CD14-positive monocyte (primary cell): ENCODE measurements around the gene SERPING1. TPM values are rescaled to one million over a fixed set of nuclear protein-coding genes. Genes with fewer than 3 reads are reported as not detected.

ENCODE experiments used
- DNase-seq, 3 donors: peaks; one replicate each; pipeline ENCODE4 v3.0.0-alpha.2; 2011 to 2022
- H2AFZ ChIP-seq: 2 replicates; pipeline ENCODE4 v1.6.0; 2012; ENCODE audit warnings: mild to moderate bottlenecking, low read depth, low read length, inconsistent platforms; ENCODE audit not compliant: insufficient read depth, poor library complexity, severe bottlenecking
- H3K27ac ChIP-seq, 2 donors: 1 replicate in 1 of 2; 2 replicates in 1 of 2; pipeline ENCODE4 v1.5.1; 2012 to 2013; ENCODE audit warnings: low read length in 2 of 2, control low read depth in 1 of 2, inconsistent platforms in 1 of 2, low read depth in 1 of 2, mild to moderate bottlenecking in 1 of 2
- H3K27me3 ChIP-seq, 2 donors: one replicate each; pipeline versions ENCODE4 v1.6.0 to v1.6.1; 2011 to 2013; ENCODE audit warnings: low read length in 2 of 2; ENCODE audit not compliant: control insufficient read depth in 2 of 2, insufficient read depth in 2 of 2
- H3K36me3 ChIP-seq, 2 donors: replicated peaks in 1 of 2; 1 replicate in 1 of 2; 2 replicates in 1 of 2; pipeline versions ENCODE4 v1.5.1 to v1.6.1; 2012 to 2013; ENCODE audit warnings: low read length in 2 of 2, control low read depth in 1 of 2, inconsistent platforms in 1 of 2, mild to moderate bottlenecking in 1 of 2; ENCODE audit not compliant: insufficient read depth in 2 of 2, control insufficient read depth in 1 of 2
- H3K4me1 ChIP-seq, 2 donors: 1 replicate in 1 of 2; 2 replicates in 1 of 2; pipeline versions ENCODE4 v1.5.1 to v1.6.1; 2012 to 2013; ENCODE audit warnings: low read length in 2 of 2, control low read depth in 1 of 2, inconsistent platforms in 1 of 2, mild to moderate bottlenecking in 1 of 2, moderate library complexity in 1 of 2; ENCODE audit not compliant: insufficient read depth in 2 of 2, control insufficient read depth in 1 of 2
- H3K4me2 ChIP-seq: replicated peaks from 2 replicates; pipeline ENCODE3; 2012; ENCODE audit warnings: low read length, moderate library complexity, mild to moderate bottlenecking; ENCODE audit not compliant: poor library complexity, severe bottlenecking; ENCODE audit errors: extremely low read depth
- H3K4me3 ChIP-seq, 3 experiments: fragments of 200-600 bp in 1 of 3; sonication (generic) in 1 of 3; replicated peaks in 1 of 3; 1 replicate in 2 of 3; 2 replicates in 1 of 3; pipeline ENCODE4 v1.5.1; 2011 to 2013; ENCODE audit warnings: low read length in 3 of 3, mild to moderate bottlenecking in 3 of 3, control low read depth in 2 of 3, low read depth in 2 of 3, inconsistent platforms in 1 of 3, moderate library complexity in 1 of 3
- H3K79me2 ChIP-seq: 2 replicates; pipeline ENCODE4 v1.6.0; 2012; ENCODE audit warnings: mild to moderate bottlenecking, control low read depth, inconsistent platforms, low read length, moderate library complexity; ENCODE audit not compliant: insufficient read depth
- H3K9ac ChIP-seq: 2 replicates; pipeline ENCODE4 v1.6.0; 2017; ENCODE audit warnings: low read length, mild to moderate bottlenecking; ENCODE audit not compliant: insufficient read depth, poor library complexity, severe bottlenecking
- H3K9me3 ChIP-seq, 2 donors: replicated peaks in 1 of 2; 1 replicate in 1 of 2; 2 replicates in 1 of 2; pipeline versions ENCODE4 v1.5.1 to v1.6.1; 2012 to 2013; ENCODE audit warnings: low read length in 2 of 2, control low read depth in 1 of 2; ENCODE audit not compliant: control insufficient read depth in 1 of 2, insufficient read depth in 1 of 2
- H4K20me1 ChIP-seq: 2 replicates; pipeline ENCODE4 v1.6.0; 2012; ENCODE audit warnings: mild to moderate bottlenecking, low read length, control low read depth, moderate library complexity; ENCODE audit not compliant: insufficient read depth
- H3K27ac Mint-ChIP-seq, 7 donors: one replicate each; pipeline ENCODE4 v1.8.0; 2020; ENCODE audit warnings: mild to moderate bottlenecking in 7 of 7, mixed read lengths in 7 of 7, moderate library complexity in 6 of 7, inconsistent platforms in 2 of 7
- H3K27me3 Mint-ChIP-seq, 3 donors: one replicate each; pipeline ENCODE4 v1.8.0; 2021 to 2022; ENCODE audit warnings: low read depth in 3 of 3, mild to moderate bottlenecking in 3 of 3, mixed read lengths in 3 of 3, moderate library complexity in 3 of 3, inconsistent platforms in 1 of 3
- H3K36me3 Mint-ChIP-seq, 2 donors: one replicate each; pipeline ENCODE4 v1.8.0; 2020; ENCODE audit warnings: mixed read lengths in 2 of 2, inconsistent platforms in 1 of 2, mild to moderate bottlenecking in 1 of 2
- H3K4me1 Mint-ChIP-seq: one replicate; pipeline ENCODE4 v1.8.0; 2020; ENCODE audit warnings: mild to moderate bottlenecking, mixed read lengths
- H3K4me3 Mint-ChIP-seq, 2 donors: one replicate each; pipeline ENCODE4 v1.8.0; 2020; ENCODE audit warnings: mild to moderate bottlenecking in 2 of 2, mixed read lengths in 2 of 2, moderate library complexity in 1 of 2
- H3K9me3 Mint-ChIP-seq, 7 donors: one replicate each; pipeline ENCODE4 v1.8.0; 2020 to 2022; ENCODE audit warnings: mixed read lengths in 7 of 7, mild to moderate bottlenecking in 6 of 7, moderate library complexity in 6 of 7, inconsistent platforms in 2 of 7
- WGBS: methylation state at CpG from one replicate; pipeline ENCODE4 v1.1.5; 2013; ENCODE audit warnings: missing lambda C conversion rate; ENCODE audit not compliant: insufficient coverage; 5-methylcytosine and 5-hydroxymethylcytosine counted together
- intact Hi-C, 2 donors: fragments of 100-400 bp; cut with micrococcal nuclease; formaldehyde crosslinking; loops; one replicate each; pipeline versions ENCODE4 v1.15.0 to v1.15.1; 2023
- polyA plus RNA-seq, 3 donors: library from polyadenylated mRNA; depleted of rRNA in 1 of 3; unstranded in 2 of 3; stranded (reverse) in 1 of 3; fragments of 300-500 nt in 2 of 3; fragments of >200 nt in 1 of 3; fragmentation: Illumina TruSeq in 2 of 3; gene quantifications; 1 replicate in 2 of 3; 2 replicates in 1 of 3; pipeline ENCODE4 v1.2.3, GENCODE V29; 2012 to 2021
- TF ChIP-seq, protein P1 (sequence below): fragments of 200-600 bp; IDR thresholded peaks from one replicate; pipeline ENCODE4 v1.8.0; 2022; ENCODE audit warnings: antibody characterized with exemption, mild to moderate bottlenecking

The SERPING1 gene
- polyA plus RNA-seq, 3 donors = 7.3 to 10.8 (median 8.5) TPM

DNA sequence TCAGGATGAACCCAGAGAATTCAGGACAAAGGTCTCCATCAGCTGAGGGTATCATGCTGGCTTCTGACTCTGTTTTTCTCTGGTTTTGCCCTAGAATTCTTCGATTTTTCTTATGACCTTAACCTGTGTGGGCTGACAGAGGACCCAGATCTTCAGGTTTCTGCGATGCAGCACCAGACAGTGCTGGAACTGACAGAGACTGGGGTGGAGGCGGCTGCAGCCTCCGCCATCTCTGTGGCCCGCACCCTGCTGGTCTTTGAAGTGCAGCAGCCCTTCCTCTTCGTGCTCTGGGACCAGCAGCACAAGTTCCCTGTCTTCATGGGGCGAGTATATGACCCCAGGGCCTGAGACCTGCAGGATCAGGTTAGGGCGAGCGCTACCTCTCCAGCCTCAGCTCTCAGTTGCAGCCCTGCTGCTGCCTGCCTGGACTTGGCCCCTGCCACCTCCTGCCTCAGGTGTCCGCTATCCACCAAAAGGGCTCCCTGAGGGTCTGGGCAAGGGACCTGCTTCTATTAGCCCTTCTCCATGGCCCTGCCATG is 16.8 kb downstream of the SERPING1 start:
- DNase-seq = no peak
- H3K9me3 Mint-ChIP-seq = peaks cover 1 to 12% (median 2%) of the 10 kb centered on the region in 7 donors
- Histone ChIP-seq H4K20me1 (no peaks in the 10 kb centered on the region), H3K9me3 (peaks cover 2 to 3% of the 10 kb centered on the region in 2 donors), H3K4me2 (no peak overlapping the region), H3K27me3 (no peaks in the 10 kb centered on the region), H3K4me3 (no peak overlapping the region), H3K36me3 (no peaks in the 10 kb centered on the region), H3K4me1 (no peaks in the 10 kb centered on the region), H3K9ac (no peak overlapping the region), H3K79me2 (no peaks in the 10 kb centered on the region), H2AFZ (no peak overlapping the region), H3K27ac (no peak overlapping the region)
- TF ChIP-seq, protein P1, sequence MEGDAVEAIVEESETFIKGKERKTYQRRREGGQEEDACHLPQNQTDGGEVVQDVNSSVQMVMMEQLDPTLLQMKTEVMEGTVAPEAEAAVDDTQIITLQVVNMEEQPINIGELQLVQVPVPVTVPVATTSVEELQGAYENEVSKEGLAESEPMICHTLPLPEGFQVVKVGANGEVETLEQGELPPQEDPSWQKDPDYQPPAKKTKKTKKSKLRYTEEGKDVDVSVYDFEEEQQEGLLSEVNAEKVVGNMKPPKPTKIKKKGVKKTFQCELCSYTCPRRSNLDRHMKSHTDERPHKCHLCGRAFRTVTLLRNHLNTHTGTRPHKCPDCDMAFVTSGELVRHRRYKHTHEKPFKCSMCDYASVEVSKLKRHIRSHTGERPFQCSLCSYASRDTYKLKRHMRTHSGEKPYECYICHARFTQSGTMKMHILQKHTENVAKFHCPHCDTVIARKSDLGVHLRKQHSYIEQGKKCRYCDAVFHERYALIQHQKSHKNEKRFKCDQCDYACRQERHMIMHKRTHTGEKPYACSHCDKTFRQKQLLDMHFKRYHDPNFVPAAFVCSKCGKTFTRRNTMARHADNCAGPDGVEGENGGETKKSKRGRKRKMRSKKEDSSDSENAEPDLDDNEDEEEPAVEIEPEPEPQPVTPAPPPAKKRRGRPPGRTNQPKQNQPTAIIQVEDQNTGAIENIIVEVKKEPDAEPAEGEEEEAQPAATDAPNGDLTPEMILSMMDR = no peak
- peaks cover 0 to 4% (median 4%) of the 10 kb centered on the region in 3 donors for H3K27me3 Mint-ChIP-seq
- intact Hi-C loops = no loop called here
- WGBS = 86% methylated on average over 10 of the region's 10 CpGs
- H3K4me1 Mint-ChIP-seq = no peaks in the 10 kb centered on the region
- no peaks in the 10 kb centered on the region for H3K36me3 Mint-ChIP-seq
- no peak overlapping the region for H3K4me3 Mint-ChIP-seq
- H3K27ac Mint-ChIP-seq = no peak overlapping the region

DNA sequence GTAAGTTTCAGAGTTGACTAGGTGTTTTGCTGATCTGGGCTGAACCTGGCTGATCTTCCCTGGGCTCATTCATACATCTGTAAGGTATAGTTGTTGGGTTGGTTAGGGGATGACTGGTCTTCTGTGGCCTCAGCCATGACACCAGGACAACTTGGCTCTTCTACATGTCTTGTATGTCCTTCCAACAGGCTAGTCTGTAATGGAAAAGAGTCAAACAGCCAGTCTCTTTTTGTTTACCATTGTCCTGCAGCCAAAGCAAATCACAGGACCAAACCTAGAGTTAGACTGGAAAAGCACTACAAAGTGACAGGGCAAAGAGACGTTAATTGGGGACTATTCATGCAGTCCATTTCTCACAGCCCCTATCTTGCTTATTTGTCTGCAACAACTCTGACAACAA is 17.8 kb downstream of the SERPING1 start:
- TF ChIP-seq, protein P1 = no peak
- intact Hi-C loops = no loop called here
- no peak overlapping the region for H3K4me3 ChIP-seq
- no peaks in the 10 kb centered on the region for H3K27me3 ChIP-seq
- no peaks in the 10 kb centered on the region for H4K20me1 ChIP-seq
- Mint-ChIP-seq H3K27me3 (peaks cover 0 to 4% (median 4%) of the 10 kb centered on the region in 3 donors), H3K27ac (no peak overlapping the region), H3K36me3 (no peaks in the 10 kb centered on the region), H3K9me3 (peaks cover 5 to 16% (median 9%) of the 10 kb centered on the region in 7 donors), H3K4me1 (no peaks in the 10 kb centered on the region), H3K4me3 (no peak overlapping the region)
- no peak for DNase-seq
- H3K4me2 ChIP-seq = no peak overlapping the region
- WGBS = 100% methylated on average over 1 of the region's 1 CpG
- no peaks in the 10 kb centered on the region for H3K79me2 ChIP-seq
- no peaks in the 10 kb centered on the region for H3K36me3 ChIP-seq
- H3K9ac ChIP-seq = no peak overlapping the region
- no peak overlapping the region for H3K27ac ChIP-seq
- no peak overlapping the region for H2AFZ ChIP-seq
- peaks cover 8 to 9% of the 10 kb centered on the region in 2 donors for H3K9me3 ChIP-seq
- no peaks in the 10 kb centered on the region for H3K4me1 ChIP-seq
